Fibroblast of skin of abdomen (primary cell): ENCODE results near the gene CACNA2D4.

Experiments used
- DNase-seq: peaks from one replicate; pipeline ENCODE4 v3.0.0-alpha.2; 2013

Gene CACNA2D4

GRCh38 chr12:1869145-1869544 lies 49.3 kb downstream of the CACNA2D4 start:
- no peak for DNase-seq

DNA sequence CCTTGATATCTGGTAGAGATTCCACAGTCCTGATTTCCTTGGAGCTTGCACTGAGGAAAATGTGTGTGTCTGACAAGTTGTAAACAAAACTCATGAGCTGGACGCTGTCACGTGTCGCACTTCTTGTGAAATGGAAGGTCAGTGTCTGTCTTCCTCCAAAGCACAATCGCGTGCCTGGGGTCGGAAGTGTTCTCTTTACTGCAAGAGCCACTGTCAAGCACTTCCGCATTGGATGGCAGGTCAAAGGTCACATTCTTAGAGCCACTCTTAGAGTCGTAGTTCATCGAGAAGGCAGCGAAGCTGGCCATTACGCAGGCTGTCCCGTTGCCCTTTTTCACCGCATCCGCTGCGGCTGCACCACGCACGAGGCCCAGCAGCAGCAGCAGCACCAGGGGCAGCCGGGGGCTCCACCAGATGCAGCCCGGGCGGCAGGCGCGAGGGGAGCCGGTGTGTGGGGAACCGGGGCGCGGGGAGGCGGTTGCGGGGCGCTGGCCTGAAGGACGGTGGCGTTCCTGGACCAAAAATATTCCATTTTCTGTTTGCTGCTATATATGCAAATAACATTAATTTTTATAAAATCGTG lies 53.1 kb downstream of the CACNA2D4 start:
- no peak for DNase-seq

DNA sequence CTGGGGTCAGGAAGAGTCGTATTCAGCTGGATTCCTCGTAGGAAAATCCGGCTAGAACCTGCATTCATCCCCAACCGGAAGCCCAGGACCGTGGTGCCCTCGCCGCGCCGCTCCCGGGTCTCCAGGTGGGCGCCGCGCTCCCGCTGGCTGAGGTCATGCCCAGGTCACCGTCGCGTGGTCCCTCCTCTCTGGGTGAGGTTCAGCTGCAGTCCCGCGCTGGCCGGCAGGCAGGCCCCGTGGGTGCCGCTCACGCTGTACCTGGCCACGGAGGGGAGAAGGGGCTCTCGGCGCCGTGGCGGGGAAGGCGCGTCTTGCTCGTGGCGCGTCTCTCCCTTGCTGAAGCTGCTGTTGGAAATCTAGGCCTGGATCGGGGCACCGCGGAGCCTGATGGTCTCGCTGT lies 53.6 kb downstream of the CACNA2D4 start:
- no peak for DNase-seq

GRCh38 chr12:1864456-1864855 lies 54.0 kb downstream of the CACNA2D4 start:
- no peak for DNase-seq

DNA sequence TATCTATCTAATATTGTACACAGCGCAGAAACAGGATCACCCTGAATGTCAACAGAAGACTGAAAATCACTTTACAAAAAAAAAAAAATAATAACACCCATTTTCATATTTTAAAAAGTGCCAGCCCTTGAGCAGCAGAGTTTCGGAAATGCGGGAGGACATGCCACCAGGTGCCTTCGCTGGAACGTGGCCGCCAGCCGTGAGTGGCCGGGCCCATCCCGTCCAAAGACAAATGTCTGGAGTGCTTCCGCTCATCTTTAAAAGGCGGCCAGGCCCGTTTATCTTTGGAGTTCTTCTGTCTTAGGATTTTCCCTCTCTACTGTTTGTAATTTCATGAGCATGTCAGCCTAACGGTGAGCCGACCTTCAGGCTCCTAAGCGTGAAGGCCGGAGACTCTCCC lies 54.6 kb downstream of the CACNA2D4 start:
- no peak for DNase-seq

- no peak for DNase-seq
Observed at GRCh38 chr12:1862973-1863372, 55.5 kb downstream of the CACNA2D4 start.

- DNase-seq = no peak
Observed at GRCh38 chr12:1859643-1860042, 58.8 kb downstream of the CACNA2D4 start.

DNA sequence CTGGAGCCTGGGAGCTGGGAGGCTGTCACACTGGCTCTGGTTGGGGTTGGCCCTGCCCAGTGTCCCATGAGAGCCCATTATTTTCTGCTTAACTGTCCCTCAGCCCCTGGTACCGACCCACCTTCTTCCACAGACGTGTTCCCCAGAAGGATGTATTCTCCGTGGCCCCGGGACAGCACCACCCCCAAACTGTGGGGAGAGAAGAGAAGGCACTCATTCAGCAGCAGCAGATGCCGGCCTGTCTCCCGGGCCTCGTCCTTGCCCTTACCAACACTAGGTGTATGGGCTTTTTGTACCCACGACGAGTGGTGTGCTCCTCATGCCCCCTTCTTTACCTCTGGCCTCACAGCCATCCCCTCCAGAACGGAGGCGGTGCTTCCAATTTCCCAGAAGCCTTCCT lies 60.0 kb downstream of the CACNA2D4 start:
- no peak for DNase-seq

DNA sequence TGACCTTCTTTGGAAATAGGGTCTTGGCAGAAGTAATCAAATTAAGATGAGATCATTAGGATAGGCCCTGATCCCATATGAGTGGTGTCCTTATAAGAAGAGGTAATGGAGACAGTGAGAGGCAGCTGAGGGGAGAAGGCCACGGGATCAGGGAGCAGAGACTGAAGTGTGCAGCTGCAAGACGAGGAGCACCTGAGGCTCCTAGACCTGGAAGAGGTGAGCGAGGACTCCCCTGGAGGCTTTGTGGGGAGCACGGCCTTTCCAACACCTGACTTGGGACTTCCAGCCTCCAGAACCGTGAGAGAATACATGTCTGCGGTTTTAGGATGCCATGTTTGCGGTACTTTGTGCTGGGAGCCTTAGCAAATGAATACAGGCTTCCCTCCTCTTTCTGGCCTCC lies 60.6 kb downstream of the CACNA2D4 start:
- no peak for DNase-seq

GRCh38 chr12:1857086-1857485 lies 61.4 kb downstream of the CACNA2D4 start:
- DNase-seq = no peak

- DNase-seq = no peak
Observed at GRCh38 chr12:1855241-1855640, 63.2 kb downstream of the CACNA2D4 start.

- no peak for DNase-seq
Observed at GRCh38 chr12:1853716-1854115, 64.7 kb downstream of the CACNA2D4 start.

DNA sequence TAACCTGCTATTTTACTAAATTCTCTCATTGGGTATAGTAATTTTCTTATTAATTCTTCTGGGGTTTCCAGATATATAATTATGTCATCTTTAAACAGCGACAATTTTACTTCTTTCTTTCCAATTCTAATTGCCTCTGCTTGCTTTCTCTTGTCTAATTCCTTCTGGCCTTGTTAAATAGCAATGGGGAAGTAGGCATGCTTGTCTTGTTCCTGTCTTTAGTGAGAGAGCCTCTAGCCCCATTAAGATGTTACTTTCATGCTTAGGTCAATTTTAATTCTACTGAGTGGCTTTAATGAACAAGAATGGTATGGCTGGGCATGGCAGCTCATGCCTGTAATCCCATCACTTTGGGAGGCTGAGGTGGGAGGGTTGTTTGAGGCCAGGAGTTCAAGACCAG lies 66.4 kb downstream of the CACNA2D4 start:
- DNase-seq = no peak

GRCh38 chr12:1851151-1851701 lies 67.2 kb downstream of the CACNA2D4 start:
- peak; percentile 93 for DNase-seq

DNA sequence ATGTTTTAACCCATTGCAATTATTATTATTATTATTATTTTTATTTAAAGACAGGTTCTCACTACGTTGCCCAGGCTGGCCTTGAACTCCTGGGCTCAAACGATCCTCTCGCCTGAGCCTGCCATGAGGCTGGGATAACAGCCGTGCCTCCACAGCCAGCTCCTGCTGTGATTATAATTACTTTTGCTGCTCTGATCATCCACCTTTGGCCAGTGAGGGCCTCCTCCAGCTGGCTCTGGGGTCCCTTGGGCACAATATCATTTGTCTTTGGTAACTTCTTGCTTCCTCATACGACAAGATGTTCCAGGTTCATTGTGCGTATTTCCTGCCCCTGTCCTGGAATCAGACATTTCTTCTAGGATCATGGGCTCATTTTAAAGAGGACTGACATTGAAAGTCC lies 69.7 kb downstream of the CACNA2D4 start:
- no peak for DNase-seq

GRCh38 chr12:1848146-1848545 lies 70.3 kb downstream of the CACNA2D4 start:
- DNase-seq = no peak

DNA sequence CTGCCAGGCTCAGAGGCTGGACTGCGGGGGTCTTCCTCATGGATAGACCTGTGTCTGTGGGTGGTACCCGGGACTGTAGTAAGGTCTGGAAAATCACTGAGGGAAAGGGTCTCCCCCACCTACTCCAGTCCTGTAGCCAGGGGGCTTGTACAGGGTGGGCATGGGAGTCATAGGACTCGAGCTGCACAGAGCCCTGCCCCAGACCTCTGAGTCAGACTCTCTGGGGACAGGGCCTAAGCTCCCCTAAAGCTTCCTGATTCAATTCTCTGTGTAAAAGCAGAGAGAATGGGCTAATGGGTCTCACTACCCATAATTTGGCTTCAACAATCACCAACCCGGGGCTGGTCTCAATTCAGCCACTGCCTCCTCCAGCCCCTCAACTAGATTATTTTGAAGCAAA lies 71.0 kb downstream of the CACNA2D4 start:
- no peak for DNase-seq

DNA sequence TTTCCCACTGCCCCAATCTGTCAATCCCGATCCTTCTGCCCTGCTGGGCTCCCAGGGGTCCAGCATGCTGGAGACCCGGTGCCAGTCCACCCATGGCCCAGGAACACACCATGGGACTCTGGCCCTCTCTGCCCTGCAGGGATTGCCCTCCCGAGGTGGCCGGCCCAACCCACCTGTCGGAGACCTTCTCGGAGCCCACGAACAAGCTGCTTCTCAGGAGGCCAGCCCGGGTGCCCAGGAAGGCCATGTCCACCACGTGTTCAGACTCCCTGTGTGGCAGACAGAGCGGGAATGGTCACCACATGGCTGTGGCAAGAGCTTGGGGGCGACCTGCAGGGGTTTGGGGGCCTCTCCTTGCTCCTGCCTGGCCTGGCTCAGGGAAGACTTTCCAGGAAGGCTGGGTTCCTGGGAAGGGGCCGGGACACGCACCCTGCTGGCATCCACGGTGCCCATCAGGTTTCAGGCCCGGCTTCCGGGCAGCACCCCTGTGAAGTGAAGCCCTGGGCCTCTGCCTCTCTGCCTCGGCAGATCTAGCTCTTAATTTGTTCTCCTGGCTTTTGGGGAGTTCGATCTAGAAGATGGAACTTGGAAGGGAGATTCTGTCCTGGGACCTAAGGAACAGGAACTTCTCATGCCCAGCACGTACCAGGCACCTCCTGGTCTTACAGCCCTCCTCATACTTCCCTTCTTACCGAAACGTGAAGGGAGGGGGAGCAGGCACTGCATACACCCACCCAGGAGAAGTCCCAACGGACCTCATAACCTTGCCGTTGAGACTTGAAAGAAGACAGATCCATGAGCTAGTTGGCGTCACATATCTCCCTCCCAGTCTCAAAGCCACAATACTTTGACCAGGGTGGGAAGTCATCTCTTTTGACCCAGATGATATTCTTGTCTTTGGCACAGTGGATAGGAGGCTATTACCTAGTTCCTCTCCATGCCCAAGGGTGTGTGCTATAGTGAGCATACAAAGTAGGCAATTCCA lies 71.7 kb downstream of the CACNA2D4 start:
- DNase-seq = no peak

GRCh38 chr12:1845886-1846285 lies 72.6 kb downstream of the CACNA2D4 start:
- no peak for DNase-seq

- DNase-seq = no peak
Observed at GRCh38 chr12:1845427-1845826, 73.0 kb downstream of the CACNA2D4 start.

DNA sequence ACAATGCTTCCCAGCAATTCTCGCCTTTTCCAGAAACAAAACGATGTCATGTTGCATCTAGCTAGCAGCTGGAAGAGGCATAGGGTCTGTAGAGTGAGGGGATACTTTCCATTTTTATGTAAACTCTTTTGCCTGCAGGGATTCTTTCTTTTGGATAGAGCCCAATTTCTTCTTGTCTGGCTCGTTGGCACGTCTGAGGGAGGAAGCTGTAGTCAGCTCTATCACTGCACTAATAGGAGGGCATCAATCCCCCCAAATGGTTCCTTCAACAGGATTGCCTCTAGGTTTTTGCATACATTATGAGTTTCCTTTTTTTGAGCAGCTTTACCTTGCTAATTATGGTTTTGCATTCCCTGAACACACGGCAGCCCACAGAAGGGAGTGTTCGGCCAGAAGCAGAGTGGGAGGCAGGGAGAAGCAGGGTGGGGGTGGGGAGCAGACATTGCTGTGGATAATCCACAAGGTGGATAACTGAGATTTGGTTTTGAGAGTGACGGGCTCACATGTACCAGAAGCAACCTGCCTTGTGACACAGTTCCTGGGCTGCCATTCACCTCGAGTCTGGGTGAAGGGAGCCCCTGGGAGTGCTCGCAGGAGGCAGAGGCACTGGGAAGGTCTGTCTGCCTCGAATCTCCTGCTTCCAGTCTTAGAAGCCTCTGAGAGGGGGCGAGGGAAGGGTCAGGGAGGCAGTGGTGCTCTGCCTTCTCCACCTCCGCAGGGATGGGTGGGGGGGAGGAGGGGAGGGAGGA lies 73.6 kb downstream of the CACNA2D4 start:
- DNase-seq = no peak

GRCh38 chr12:1844223-1844622 lies 74.2 kb downstream of the CACNA2D4 start:
- DNase-seq = no peak

DNA sequence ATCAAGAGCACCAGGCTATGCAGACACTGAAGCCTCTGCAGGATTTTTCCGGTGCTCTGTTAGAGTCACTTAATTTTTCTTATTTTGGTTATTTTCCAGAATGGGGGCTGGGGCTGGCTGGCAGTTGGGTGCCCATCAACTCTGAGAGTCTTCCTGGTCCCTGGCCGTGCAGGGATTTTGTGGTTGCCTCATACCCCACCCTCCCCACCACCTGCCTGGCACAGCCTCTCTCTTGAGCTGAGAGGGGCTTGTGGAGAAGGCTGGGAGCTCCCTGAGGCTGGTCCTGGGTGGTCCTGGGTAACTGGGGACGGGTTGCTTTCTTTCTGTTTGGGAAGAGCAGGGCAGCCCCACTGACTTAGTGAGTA lies 74.8 kb downstream of the CACNA2D4 start:
- DNase-seq = no peak
